Left renal pelvis (tissue), 4 donors: ENCODE measurements around the gene IL27RA. TPM values are rescaled to one million over a fixed set of nuclear protein-coding genes. Genes with fewer than 3 reads are reported as not detected.
"Not testable (repeated sequence)": the region's sequence is repeated elsewhere in the genome, so short reads cannot be mapped to it uniquely, and the experiment has no call there.

Source experiments
- DNase-seq, 4 donors: peaks; one replicate each; pipeline ENCODE4 v3.0.0-alpha.2; 2013; ENCODE audit warnings: low read depth in 4 of 4, low spot score in 3 of 4
- polyA plus RNA-seq, 4 donors: library from polyadenylated mRNA; unstranded; fragments of 120-200 nt; gene quantifications; one replicate each; pipeline ENCODE4 v1.2.1, GENCODE V29; 2013; ENCODE audit not compliant: insufficient read length in 4 of 4

Gene IL27RA
- polyA plus RNA-seq, 4 donors, result 3.8 to 7.8 (median 5.9) TPM

DNA sequence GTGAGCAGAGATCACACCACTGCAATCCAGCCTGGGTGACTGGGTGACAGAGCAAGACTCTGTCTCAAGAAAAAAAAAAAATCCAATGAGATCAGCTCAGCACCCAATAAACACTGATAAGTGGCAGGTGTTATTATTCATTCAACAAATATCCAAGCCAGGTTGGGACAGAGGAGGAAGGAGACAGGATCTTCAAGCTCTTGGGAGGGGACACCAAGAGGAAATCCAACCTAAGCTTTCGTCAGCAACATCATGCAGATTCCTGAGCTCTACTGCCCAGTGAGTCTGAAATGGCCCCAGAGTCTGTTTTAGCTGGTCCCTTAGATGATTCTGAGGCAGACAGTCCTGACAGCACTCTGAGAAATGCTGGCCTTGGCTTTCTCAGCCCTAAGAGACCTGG is 33.1 kb upstream of the IL27RA start:
- DNase-seq, result no peak

DNA sequence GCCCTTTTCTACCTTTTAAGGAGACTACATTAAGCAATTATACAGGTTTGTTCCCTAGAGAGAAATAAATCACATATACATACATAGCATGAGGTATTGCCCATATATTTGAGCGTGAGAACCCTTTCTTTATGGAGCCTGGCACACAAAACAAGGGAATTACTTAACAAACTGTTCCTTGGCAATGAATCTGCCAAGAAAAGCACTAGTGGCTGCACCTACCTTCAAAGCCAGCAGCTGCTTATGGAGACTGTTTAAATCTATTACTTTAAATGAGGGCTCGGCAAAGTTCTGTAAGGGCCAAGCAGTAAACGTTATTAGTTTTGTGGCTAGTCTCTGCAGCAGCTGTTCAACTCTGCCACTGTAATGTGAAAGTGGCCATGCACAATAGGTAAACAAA is 32.5 kb upstream of the IL27RA start:
- no peak for DNase-seq

DNA sequence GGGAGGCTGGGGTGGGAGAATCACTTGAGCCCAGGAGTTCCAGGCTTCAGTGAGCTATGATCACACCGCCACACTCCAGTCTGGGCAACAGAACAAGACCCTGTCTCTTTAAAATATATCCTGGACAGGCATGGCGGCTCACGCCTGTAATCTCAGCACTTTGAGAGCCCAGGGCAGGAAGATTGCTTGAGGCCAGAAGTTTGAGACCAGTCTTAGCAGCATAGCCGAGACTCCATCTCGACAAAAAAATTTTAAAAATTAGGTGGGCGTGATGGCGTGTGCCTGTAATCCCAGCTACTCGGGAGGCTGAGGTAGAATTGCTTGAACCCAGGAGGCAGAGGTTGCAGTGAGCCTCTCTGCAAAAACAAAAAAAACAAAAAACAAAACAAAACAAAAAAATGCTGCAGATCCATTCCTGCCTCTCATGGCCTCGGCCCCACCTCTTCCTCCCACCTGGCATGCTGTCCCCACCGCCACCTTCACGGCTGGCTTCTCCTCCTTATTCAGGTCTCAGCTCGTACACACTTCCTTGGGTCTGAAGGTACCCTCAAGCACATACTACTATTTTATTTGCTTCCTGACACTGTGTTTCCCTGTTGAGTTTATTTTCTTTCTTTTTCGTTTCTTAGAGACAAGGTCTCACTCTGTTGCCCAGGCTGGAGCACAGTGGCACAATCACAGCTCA is 30.7 kb upstream of the IL27RA start:
- no peak for DNase-seq

DNA sequence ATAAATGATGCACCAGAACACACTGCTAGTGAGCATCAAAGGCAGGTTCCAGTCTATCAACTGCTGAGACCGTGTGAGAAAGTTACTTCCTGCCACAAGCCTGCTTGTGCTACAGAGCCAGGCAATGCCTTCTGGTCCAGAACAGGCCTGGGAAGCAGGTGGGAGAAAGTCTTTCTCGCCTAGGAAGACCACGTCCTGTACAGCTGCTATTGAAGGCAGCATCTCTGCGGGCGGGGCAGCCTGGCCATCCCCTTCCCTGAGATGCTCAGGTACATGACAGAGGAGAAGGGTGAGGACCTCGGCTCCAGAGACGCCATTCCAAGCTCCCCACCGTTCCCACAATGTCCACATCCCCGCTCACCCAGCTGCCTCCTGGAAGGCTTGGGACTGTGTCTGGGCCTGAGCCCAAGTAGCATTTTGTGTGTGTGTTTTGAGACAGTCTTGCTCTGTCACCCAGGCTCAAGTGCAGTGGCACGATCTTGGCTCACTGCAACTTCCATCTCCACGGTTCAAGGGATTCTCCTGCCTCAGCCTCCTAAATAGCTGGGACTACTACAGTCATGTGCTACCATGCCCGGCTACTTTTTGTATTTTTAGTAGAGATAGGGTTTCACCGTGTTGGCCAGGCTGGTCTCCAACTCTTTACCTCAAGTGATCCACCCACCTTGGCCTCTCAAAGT is 28.9 kb upstream of the IL27RA start:
- no peak for DNase-seq

DNA sequence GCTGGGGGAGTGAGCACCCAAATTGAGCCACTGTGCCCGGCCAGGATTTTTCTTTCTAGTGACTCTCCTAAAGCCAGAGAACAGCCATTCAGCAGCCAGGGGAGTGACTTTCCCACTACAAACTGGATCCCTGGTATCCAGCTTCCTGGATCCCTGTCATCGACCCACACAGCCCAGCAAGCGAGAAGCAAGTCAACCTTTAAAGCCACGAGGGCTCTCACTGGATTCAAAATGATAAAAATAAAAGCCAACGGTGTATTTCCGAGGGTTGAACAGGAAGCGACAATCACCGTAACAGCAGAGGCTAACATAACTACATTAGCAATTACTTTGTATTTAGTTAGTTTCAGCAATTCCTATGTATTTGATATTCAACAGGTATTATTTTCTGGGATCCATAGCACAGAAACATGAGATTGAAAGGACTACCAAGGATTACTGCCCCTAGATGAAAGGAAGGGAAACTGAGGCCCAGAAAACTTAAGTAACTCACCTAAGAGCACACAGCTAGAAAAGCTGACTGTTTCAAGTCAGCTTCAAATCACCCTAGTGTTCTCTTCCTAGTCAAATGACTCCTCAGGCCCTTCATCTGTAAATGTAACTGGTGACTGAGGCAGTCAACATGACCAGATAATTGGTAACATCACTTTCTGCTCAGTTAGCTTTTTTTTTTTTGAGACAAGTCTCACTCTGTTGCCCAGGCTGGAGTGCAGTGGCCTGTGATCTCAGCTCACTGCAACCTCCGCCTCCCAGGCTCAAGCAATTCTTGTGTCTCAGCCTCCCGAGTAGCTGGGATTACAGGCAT is 28.1 kb upstream of the IL27RA start:
- no peak for DNase-seq

DNA sequence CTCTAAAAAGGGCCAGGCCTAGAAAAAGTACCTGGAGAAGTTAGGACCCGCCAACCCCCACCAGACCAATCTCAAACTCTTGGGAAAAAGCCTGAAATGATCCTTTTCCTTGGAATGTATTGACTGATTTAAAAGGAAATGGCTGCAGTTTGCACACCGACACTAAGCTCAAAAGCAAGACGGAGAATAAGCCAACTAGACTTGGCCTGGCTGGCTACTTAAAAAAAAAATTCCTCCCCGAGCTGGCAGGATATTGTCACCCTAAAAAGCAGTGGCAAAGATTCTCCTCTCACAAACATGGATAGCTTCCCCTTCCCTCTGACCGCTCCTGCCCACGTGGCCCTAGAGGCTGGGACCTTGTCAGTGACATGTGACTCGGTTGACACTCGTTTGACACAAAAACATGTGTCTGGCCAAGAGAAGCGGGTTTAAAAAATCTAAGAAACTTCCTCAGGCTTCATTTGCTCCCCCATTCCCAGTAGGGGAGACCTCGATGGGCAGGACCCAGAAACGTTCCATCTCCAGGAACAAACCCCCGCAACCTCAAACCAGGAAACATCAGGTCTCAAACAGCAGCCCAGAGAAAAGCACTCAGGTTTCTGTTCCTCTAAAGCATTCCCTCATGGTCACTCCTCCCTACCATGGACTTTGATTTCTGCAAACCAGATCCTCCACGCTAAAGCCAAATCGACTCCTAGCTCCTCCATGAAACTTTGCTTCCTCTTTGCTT is 26.8 kb upstream of the IL27RA start:
- DNase-seq, result no peak

DNA sequence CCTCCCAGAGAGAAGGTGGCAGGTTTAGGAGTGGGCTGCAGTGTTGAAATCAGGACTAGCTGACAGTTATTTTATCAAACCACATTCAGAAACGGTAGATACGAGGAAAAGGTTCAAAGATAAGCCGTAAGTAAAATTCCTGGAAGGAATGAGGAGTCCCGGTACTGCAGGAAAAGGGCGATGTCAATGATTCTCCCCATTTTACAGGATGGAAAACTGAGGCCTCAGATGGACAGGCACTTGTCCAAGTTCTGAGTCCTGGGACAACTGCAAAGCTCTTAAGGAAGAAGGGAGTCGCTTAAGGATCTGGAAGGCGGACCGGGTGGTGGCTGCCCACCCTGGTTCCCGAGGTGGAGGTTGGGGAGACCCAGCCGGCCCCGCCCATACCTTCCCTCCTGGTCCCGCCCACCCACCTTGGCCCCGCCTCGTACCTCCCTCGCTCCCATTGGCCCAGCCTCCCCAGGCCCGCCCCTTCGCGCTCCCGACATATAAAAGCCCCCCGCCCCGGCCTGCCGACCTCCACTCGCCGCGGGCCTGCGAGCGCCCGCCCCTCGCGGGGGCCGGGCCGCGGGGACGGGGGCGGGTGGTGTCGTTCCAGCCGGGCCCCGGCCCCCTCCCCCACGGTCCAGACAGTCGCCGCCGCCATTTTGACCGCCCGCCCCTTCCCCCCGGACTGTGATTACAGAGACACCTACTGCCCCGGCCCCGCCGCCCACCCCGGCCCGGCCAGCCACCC is 26.0 kb upstream of the IL27RA start:
- DNase-seq, result peak in 3 of 4 donors; percentile 71 to 84 (median 82)

DNA sequence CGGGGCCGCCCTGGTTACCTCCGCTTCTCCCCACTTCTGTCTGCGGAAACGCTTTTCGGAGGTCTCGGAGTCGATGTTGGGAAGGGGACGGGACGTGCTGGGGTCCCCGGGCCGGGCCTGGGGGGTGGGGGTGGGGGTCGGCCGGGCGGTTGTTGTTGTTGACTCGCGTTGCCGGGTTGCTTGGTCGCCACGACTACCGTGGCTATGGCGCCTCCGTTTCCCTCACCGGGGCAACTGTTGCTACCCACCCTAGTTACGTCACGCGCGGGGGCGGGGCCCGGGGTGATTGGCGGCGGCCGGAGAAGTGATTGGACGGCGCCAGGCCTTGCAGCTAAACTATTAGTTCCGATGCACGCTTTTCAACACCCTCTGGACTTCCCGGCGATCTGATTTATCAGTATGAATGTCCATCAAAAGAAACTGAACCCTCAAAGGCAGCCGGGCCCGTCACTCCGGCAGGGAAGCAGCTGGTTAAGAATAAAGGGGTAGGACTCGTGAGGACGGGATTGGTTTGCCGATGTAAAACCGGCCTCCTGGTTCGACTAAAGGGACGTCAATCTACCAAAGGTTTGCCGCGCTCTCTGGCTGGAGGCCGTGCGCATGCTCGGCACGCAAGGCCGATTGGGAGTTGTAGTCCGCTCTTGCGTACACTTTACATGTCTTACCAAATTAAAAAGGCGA is 25.3 kb upstream of the IL27RA start, which contains the start of gene RFX1:
RFX1 (minus strand) TSS at position 236 of the 681 bp plus-strand sequence. CDS start 12,477 bp downstream, outside the sequence.
- peak; percentile 99 to 100 (median 99) for DNase-seq

DNA sequence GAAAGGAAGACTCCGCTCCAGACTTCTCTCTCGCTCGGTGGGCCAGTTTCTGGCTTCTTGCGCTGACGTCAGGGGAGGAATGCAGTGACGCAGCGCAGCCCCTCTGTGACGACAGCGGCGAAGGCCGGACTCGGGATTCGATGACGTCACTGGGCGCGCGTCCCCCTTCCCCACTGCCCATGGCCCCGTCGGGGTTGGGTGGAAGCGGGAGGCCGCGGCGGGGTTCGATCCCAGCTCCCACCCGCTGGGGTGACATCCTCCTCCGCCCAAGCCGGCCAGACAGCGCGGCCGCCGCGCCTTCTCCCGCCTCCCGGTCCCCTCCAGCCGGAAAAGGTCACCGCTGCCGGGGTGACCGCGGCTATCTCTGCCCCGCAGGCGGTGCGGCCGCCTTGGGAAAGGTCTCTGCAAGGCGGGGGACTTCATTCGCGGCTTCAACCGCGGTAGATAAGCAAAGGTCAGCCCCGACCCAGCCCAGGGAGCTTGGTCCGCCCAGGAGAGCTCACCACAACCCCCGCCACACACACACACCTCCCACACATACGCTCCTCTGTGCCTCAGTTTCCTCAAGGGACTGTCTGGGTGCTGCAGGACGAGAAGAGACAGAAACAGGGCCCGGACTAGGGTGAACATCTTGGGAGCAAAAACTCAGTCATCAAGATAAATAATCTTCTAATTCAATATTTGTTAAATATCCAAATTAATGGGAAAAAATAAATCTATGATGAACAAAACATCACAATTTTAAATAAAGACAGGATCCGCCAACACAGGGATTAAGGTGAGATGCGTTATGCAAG is 24.6 kb upstream of the IL27RA start:
- no peak for DNase-seq

DNA sequence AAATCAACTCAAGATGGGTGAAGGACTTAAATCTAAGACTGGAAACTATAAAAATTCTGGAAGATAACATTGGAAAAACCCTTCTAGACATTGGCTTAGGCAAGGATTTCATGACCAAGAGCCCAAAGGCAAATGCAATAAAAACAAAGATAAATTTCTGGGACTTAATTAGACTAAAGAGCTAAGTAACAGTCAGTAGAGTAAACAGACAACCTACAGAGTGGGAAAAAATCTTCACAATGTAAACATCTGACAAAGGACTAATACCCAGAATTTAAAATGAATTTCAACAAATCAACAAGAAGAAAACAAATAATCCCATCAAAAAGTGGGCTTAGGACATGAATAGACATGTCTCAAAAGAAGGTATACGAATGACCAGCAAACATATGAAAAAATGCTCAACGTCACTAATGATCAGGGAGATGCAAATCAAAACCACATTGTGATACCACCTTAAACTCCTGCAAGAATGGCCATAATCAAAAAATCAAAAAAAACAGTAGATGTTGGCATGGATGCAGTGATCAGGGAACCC is 19.1 kb upstream of the IL27RA start:
- DNase-seq, result no peak

DNA sequence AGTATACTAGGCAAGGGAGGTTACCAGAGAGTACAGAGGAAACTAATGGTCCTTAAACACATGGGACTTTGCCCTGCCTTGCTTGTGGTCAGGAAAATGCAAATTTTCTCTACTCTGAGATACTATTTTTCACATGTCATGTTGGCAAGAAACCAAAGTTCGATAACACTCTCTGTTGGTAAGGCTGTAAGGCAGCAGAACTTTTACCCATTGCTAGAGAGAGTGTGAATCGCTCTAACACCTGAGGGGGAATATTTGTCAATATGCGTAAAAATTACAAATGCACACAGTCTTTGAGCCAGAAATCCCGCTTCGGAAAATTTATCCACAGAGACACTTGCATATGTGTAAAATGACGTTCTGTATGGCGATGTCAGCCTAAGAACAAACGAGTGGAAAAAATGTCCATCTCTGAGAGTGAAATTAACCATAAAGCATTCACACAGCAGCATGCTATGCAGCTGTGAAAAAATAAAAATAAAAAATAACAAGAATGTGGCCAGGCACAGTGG is 16.0 kb upstream of the IL27RA start:
- no peak for DNase-seq

DNA sequence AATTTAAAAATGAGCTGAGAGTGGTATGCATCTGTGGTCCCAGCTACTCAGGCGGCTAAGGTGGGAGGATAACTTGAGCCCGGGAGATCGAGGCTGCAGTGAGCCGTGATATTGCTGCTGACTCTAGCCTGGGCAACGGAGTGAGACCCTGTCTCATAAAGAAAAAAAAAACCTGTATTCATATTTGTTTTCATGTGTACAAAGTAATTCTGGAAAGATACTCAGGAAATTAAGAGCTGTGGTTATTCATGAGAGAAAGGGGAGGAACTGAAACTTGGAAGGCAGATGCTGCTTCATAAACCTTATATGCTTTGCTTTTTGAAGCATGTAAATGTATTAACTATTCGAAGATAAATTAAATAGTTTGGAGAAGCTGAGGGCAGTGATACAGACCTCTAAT is 12.5 kb upstream of the IL27RA start:
- no peak for DNase-seq

DNA sequence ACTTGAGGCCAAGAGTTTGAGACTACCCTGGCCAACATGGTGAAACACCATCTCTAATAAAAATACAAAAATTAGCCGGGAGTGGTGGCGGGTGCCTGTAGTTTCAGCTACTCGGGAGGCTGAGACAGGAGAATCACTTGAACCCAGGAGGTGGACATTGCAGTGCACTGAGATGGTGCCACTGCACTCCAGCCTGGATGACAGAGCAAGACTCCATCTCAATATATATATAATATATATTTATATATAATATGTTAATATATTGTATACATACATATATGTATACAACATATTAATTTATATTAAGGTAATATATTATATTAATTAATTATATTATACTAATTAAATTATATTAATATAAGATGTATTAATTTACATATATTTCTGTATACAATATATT is 11.8 kb upstream of the IL27RA start:
- DNase-seq, result not testable (repeated sequence)

DNA sequence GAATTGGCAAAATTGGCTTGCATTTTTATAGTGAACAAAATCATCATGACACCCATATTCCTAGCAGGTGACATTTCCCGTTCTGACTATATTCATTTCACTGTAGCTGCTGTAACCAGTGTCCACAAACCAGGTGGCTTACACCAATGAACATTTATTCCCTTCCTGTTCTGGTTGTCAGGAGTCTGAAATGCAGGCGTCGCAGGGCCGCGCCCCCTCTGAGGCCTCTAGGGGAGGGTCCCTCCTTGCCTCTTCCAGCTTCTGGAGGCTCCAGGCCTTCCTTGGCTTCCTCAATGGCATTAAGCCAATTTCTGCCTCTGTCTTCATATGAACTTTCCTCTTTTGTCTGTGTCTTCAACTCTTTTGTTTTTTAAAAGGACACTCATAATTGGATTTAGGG is 10.1 kb upstream of the IL27RA start:
- DNase-seq, result no peak

DNA sequence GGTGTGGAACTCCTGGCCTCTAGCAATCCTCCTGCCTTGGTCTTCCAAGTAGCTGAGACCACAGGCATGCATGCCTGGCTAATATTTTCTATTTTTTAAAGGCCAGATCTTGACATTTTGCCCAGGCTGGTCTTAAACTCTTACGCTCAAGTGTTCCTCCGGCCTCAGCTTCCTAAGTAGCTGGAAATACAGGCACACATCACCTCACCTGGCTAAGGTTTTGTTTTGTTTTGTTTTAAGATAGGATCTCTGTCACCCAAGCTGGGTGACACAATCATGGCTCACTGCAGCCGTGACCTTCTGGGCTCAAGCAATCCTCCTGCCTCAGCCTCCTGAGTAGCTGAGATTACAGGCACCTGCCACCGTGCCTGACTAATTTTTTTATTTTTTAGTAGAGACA is 9.1 kb upstream of the IL27RA start:
- no peak for DNase-seq

DNA sequence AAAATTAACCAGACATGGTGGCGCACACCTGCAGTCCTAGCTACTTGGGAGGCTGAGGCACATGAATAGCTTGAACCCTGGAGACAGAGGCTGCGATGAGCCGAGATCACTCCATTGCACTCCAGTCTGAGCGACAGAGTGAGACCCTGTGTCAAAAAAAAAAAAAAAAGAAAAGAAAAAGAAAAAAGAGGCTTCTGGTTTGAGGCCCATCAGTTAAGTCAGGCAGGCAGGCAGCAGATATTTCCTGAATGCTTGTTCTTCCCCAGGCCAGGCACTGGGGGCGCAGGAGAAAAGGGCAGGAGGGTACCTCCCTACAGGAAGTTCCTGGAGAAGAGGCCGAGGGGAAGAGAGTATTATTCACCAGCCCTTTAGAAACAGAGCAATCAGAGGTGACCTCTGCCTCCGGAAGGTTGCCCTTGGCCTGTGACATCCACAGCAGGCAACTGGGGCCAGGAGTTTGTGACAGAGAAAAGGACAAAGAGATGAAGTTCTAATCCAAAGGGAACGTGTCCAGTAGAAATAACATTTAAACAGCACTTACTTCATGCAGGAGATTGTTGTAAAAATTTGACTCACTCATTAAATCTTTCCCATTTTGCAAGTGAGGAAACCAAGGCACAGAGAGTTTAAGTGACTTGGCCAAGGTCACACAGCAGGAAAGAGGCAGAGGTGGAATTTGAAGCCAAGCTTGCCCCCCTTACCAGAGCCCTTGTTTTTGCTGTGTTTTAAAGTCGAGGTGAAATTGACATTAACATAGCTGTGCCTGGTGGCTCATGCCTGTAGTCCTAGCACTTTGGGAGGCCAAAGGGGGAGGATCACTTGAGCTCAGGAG is 7.9 kb upstream of the IL27RA start:
- no peak for DNase-seq

DNA sequence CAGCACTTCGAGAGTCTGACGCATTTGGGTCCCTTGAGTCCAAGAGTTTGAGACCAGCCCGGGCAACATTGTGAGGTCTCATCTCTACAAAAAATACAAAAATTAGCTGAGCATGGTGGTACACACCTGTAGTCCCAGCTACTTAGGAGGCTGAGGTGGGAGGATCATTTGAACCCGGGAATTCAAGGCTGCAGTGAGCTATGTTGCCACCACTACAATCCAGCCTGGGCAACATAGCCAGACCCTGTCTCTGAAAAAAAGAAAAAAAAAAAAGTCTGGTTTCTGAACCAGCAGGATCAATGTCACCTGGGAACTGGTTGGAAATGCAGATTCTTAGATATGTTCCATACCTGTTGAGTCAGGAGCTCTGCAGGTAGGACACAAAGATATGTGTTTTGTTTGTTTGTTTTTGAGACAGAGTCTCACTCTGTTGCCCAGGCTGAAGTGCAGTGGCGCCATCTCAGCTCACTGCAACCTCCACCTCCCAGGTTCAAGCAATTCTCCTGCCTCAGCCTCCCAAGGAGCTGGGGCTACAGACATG is 4.8 kb upstream of the IL27RA start:
- DNase-seq, result not testable (repeated sequence)
